Pericardium fibroblast (primary cell): ENCODE data around the gene MACROD1. TPM values are rescaled to one million over a fixed set of nuclear protein-coding genes. Genes with fewer than 3 reads are reported as not detected.

Source experiments
- total RNA-seq: library from RNA; depleted of rRNA; stranded (reverse); fragments of >200 nt; gene quantifications from 2 replicates; pipeline ENCODE4 v1.2.3, GENCODE V29; 2015

Gene MACROD1
- total RNA-seq: 24.4 and 39.9 TPM in 2 replicates

GRCh38 chr11:64165842-64166635 lies at the start of gene MACROD1:
MACROD1 (minus strand) TSS chr11:64166113; CDS start chr11:64165994, 119 bp downstream.

GRCh38 chr11:64206457-64207255 lies 40.7 kb upstream of the MACROD1 start, which contains the start of gene FERMT3:
FERMT3 (plus strand) TSS chr11:64206721; CDS start chr11:64207365, 644 bp downstream.

GRCh38 chr11:64185693-64186491 lies 20.0 kb upstream of the MACROD1 start, which contains the start of gene STIP1:
STIP1 (plus strand) TSS chr11:64186171; CDS start chr11:64186262, 91 bp downstream.

GRCh38 chr11:64035576-64035975 lies 130.3 kb downstream of the MACROD1 start, which contains the start of gene FLRT1:
FLRT1 (plus strand) TSS chr11:64035931; CDS start chr11:64116268, 80,337 bp downstream.

GRCh38 chr11:63986156-63986931 lies 179.6 kb downstream of the MACROD1 start, which contains the start of gene OTUB1:
OTUB1 (plus strand) TSS chr11:63986438; CDS start chr11:63986457, 19 bp downstream.

GRCh38 chr11:63974259-63975143 lies 191.4 kb downstream of the MACROD1 start, which contains the start of gene COX8A:
COX8A (plus strand) TSS chr11:63974620; CDS start chr11:63974681, 61 bp downstream.

Other genes starting within 250 kb of the MACROD1 start
- 7.8 and 8.4 TPM in 2 replicates for gene RCOR2, start 248.9 kb downstream of the MACROD1 start, total RNA-seq
- 7.9 and 11.3 TPM in 2 replicates for gene NAA40, start 227.1 kb downstream of the MACROD1 start, total RNA-seq
- 324 and 331 TPM in 2 replicates for gene COX8A, start 191.5 kb downstream of the MACROD1 start, total RNA-seq
- 83.1 and 89.2 TPM in 2 replicates for gene OTUB1, start 179.7 kb downstream of the MACROD1 start, total RNA-seq
- 0.12 and 0.60 TPM in 2 replicates for gene FLRT1, start 130.2 kb downstream of the MACROD1 start, total RNA-seq
- gene STIP1, start 20.1 kb upstream of the MACROD1 start, total RNA-seq: 88.1 and 90.1 TPM in 2 replicates
- 3.2 and 3.4 TPM in 2 replicates for gene FERMT3, start 40.6 kb upstream of the MACROD1 start, total RNA-seq
- gene TRPT1, start 60.1 kb upstream of the MACROD1 start, total RNA-seq: 53.7 and 59.2 TPM in 2 replicates
- 33.8 and 51.9 TPM in 2 replicates for gene NUDT22, start 60.2 kb upstream of the MACROD1 start, total RNA-seq
- gene DNAJC4, start 64.4 kb upstream of the MACROD1 start, total RNA-seq: 14.0 and 32.9 TPM in 2 replicates
- 70.5 and 97.3 TPM in 2 replicates for gene VEGFB, start 68.5 kb upstream of the MACROD1 start, total RNA-seq
- 43.6 and 94.6 TPM in 2 replicates for gene FKBP2, start 75.0 kb upstream of the MACROD1 start, total RNA-seq
- 184 and 217 TPM in 2 replicates for gene PPP1R14B, start 80.8 kb upstream of the MACROD1 start, total RNA-seq
- gene PLCB3, start 85.4 kb upstream of the MACROD1 start, total RNA-seq: 32.9 and 40.7 TPM in 2 replicates
- gene BAD, start 118.6 kb upstream of the MACROD1 start, total RNA-seq: 133 and 152 TPM in 2 replicates
- 25.4 and 32.1 TPM in 2 replicates for gene GPR137, start 119.7 kb upstream of the MACROD1 start, total RNA-seq
- gene KCNK4, start 125.2 kb upstream of the MACROD1 start, total RNA-seq: 0.26 TPM in 1 of 2 replicates, not detected in the other
- not detected in 2 replicates for gene CATSPERZ, start 134.2 kb upstream of the MACROD1 start, total RNA-seq
- gene ESRRA, start 139.4 kb upstream of the MACROD1 start, total RNA-seq: 16.9 and 30.0 TPM in 2 replicates
- 200 and 206 TPM in 2 replicates for gene TRMT112, start 151.4 kb upstream of the MACROD1 start, total RNA-seq
- 401 and 450 TPM in 2 replicates for gene PRDX5, start 152.0 kb upstream of the MACROD1 start, total RNA-seq
- gene CCDC88B, start 174.1 kb upstream of the MACROD1 start, total RNA-seq: 0.34 and 2.7 TPM in 2 replicates
- gene RPS6KA4, start 193.0 kb upstream of the MACROD1 start, total RNA-seq: 34.6 and 55.2 TPM in 2 replicates